ENCODE measurements around the gene FYCO1.

FYCO1 gene

DNA sequence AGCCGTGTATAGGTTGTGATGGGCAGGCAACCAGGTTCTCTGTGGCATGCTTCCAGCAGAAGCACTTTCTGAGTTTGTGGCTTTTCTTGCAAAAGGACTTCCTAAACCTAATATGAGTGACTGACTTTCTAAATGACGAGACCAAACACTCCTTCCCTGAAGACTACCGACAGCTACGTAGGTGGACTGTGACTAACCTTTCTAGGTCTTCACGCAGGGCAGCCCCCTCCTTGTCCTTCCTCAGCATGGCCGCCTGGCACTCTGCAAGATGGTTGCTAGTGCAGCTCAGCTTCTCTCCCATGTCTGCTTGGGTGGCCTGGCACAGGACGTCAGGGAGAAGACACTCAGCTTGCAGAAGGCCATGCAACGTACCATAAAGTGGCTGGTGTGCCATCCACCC lies 31.5 kb downstream of the FYCO1 start:
- no peak for DNase-seq (ENCODE audit: low read depth)
- TF ChIP-seq, protein P1, sequence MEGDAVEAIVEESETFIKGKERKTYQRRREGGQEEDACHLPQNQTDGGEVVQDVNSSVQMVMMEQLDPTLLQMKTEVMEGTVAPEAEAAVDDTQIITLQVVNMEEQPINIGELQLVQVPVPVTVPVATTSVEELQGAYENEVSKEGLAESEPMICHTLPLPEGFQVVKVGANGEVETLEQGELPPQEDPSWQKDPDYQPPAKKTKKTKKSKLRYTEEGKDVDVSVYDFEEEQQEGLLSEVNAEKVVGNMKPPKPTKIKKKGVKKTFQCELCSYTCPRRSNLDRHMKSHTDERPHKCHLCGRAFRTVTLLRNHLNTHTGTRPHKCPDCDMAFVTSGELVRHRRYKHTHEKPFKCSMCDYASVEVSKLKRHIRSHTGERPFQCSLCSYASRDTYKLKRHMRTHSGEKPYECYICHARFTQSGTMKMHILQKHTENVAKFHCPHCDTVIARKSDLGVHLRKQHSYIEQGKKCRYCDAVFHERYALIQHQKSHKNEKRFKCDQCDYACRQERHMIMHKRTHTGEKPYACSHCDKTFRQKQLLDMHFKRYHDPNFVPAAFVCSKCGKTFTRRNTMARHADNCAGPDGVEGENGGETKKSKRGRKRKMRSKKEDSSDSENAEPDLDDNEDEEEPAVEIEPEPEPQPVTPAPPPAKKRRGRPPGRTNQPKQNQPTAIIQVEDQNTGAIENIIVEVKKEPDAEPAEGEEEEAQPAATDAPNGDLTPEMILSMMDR (IDR thresholded peaks at IDR 0.05; ENCODE audit: control insufficient read depth, extremely low read depth, insufficient read depth): no peak
- no peak overlapping the region for H3K4me3 ChIP-seq (ENCODE audit: low read depth, low read length)

DNA sequence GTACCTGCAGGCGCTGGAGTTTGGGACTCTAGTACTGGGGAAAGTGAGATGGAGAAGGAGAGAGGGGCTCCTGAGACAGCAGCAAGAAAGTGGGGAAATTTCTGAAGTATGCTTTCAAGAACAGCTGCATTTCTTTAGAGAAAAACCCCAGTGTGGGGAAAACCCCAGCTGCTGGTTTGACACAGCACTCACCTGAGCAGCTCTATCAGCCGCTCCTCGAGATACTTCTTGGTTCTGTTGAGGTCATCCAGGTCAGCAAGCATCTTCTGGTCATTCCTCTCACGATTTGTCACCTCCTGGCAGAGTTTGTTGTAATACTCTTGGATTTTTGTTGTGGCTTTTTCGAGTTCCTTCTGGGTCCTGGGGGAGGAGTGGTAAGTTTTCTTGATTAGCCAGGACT lies 33.6 kb downstream of the FYCO1 start:
- TF ChIP-seq, protein P1 (IDR thresholded peaks at IDR 0.05; ENCODE audit: control insufficient read depth, extremely low read depth, insufficient read depth): no peak
- H3K4me3 ChIP-seq (ENCODE audit: low read depth, low read length): no peak overlapping the region
- no peak for DNase-seq (ENCODE audit: low read depth)

DNA sequence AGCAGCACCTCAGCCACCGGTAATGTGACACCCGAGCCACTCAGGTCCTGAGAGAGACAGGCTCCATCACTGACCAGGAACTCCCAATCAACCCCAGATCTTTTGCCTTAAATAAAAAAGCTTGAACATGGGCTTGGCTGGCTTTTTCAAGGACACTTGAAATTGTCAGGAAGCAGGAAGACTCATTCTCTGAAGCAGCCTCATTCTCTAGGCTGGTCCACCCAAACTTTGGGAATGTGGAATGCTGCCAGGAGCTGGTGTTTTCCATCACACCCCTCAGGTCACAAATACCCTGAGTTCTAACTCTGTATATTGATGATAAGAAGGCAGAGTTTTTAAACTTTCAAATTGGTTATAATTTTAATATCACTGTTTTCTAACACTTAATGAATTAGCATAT lies 35.3 kb downstream of the FYCO1 start:
- no peak overlapping the region for H3K4me3 ChIP-seq (ENCODE audit: low read depth, low read length)
- TF ChIP-seq, protein P1 (IDR thresholded peaks at IDR 0.05; ENCODE audit: control insufficient read depth, extremely low read depth, insufficient read depth): no peak
- DNase-seq (ENCODE audit: low read depth): no peak

DNA sequence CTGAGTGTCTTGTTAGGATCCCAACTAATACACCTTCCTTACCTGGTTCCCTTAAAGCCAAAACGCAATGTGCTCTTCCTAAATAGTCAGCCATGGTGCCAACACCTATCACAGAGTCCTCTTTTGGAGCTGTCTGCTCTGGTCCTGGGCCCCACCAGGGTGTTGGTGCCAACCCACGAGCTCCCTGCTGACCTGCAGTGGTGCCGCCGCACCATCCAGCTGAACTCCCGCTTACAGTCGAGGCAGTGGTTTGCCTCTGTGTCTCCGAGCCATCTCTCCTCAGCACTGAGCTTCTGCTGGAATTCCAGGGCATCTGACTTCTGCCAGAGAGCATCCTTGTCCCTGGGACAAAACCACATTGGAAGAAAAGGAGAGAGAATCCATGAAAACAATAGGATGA lies 36.4 kb downstream of the FYCO1 start:
- TF ChIP-seq, protein P1 (IDR thresholded peaks at IDR 0.05; ENCODE audit: control insufficient read depth, extremely low read depth, insufficient read depth): no peak
- no peak for DNase-seq (ENCODE audit: low read depth)
- no peak overlapping the region for H3K4me3 ChIP-seq (ENCODE audit: low read depth, low read length)

DNA sequence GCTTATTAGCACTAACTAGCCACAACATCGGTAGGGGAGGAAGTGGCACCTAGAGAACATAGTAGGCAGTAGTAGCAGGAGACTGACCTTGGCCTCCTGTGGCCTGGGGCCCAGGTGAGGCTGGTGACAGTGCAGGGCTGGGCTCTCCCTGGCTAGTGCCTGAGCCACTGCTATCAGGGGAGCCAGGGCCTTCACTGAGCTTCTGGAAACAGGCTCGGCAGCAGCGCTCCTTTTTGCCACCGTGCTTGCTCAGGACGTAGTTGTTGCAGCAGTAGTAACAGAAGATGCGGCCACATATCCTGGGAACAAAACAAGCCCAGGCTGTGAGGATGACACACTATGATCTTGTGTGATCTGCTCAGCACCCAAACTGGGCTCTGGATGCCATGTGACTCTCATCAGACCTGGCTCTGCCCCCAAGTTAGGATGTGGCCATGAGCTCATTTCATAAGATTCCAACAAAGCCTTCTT lies 37.3 kb downstream of the FYCO1 start:
- no peak overlapping the region for H3K4me3 ChIP-seq (ENCODE audit: low read depth, low read length)
- DNase-seq (ENCODE audit: low read depth): no peak
- TF ChIP-seq, protein P1 (IDR thresholded peaks at IDR 0.05; ENCODE audit: control insufficient read depth, extremely low read depth, insufficient read depth): no peak

DNA sequence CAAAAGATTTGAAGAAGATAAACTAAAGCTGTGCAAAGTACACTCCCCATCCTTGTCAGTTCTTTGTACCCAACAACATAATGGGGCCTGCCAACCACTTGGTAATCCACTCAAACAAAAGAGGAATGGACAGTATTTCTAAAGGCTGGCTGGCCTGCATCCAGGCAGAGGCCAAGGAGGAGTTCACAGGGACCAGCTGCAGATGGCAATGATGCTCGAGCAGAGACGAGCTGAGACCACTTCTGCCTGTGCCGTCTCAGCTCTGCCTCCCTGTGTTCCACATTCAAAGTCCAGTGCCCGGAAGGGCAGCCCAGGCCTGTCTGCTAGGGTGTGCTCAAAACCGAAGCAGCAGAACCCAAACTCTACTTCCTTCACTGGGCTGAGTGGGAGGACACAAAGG lies 38.0 kb downstream of the FYCO1 start:
- TF ChIP-seq, protein P1 (IDR thresholded peaks at IDR 0.05; ENCODE audit: control insufficient read depth, extremely low read depth, insufficient read depth): no peak
- DNase-seq (ENCODE audit: low read depth): no peak
- H3K4me3 ChIP-seq (ENCODE audit: low read depth, low read length): no peak overlapping the region

DNA sequence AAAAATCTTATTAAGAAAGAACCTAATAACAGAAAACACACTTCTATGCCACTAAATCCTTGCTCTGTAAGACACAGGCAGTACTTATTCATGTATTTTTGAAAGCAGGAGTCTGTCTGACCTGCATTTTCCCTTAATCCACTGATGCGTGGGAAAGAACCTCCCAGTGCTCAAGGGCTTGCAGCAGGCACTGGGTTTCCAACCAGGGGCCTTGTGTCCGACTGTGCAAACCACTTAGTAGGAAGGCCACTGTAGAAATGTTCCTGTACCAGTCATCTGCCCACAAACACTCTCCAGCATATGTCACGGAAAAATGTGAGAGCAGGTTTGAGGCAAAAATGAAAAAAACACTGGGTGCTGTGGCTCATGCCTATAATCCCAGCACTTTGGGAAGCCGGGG lies 39.9 kb downstream of the FYCO1 start:
- no peak for DNase-seq (ENCODE audit: low read depth)
- TF ChIP-seq, protein P1 (IDR thresholded peaks at IDR 0.05; ENCODE audit: control insufficient read depth, extremely low read depth, insufficient read depth): no peak
- no peak overlapping the region for H3K4me3 ChIP-seq (ENCODE audit: low read depth, low read length)
